ENCODE measurements around the gene RIC1. TPM values are rescaled to one million over a fixed set of nuclear protein-coding genes. Genes with fewer than 3 reads are reported as not detected.

The RIC1 gene
- total RNA-seq, 1 experiment from 2014 or later: 18.6 TPM

- ChIA-PET CTCF (no interaction called here), POLR2A (no interaction called here)
- H3K27me3 ChIP-seq (replicated peaks; ENCODE audit: control insufficient read depth, insufficient read depth, low read length): no peaks in the 10 kb centered on the region
- Mint-ChIP-seq H3K27me3 (ENCODE audit: insufficient read depth, unreplicated experiment) (no peaks in the 10 kb centered on the region), H3K4me1 (ENCODE audit: low read depth, unreplicated experiment) (no peaks in the 10 kb centered on the region), H3K36me3 (ENCODE audit: insufficient read depth, unreplicated experiment) (no peaks in the 10 kb centered on the region), H3K27ac (ENCODE audit: unreplicated experiment) (no peak overlapping the region), H3K4me3 (ENCODE audit: unreplicated experiment) (no peak overlapping the region), H3K9me3 (ENCODE audit: unreplicated experiment) (no peaks in the 10 kb centered on the region)
- H3K4me3 ChIP-seq (ENCODE audit: low read depth, low read length): no peak overlapping the region
- H3K36me3 ChIP-seq (ENCODE audit: control insufficient read depth, insufficient read depth, low read length): no peaks in the 10 kb centered on the region
- TF ChIP-seq, protein P1, sequence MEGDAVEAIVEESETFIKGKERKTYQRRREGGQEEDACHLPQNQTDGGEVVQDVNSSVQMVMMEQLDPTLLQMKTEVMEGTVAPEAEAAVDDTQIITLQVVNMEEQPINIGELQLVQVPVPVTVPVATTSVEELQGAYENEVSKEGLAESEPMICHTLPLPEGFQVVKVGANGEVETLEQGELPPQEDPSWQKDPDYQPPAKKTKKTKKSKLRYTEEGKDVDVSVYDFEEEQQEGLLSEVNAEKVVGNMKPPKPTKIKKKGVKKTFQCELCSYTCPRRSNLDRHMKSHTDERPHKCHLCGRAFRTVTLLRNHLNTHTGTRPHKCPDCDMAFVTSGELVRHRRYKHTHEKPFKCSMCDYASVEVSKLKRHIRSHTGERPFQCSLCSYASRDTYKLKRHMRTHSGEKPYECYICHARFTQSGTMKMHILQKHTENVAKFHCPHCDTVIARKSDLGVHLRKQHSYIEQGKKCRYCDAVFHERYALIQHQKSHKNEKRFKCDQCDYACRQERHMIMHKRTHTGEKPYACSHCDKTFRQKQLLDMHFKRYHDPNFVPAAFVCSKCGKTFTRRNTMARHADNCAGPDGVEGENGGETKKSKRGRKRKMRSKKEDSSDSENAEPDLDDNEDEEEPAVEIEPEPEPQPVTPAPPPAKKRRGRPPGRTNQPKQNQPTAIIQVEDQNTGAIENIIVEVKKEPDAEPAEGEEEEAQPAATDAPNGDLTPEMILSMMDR (IDR thresholded peaks at IDR 0.05; ENCODE audit: insufficient read depth in 1 of 2, low read depth in 1 of 2, low read length in 1 of 2, severe bottlenecking in 1 of 2, unreplicated experiment in 1 of 2): no peak
- intact Hi-C loops (cut with micrococcal nuclease; ENCODE audit: unreplicated experiment): no loop called here
- BruUV-seq (replicated peaks): no TSS peak
- no peaks in the 10 kb centered on the region for H3K4me1 ChIP-seq
- no peaks in the 10 kb centered on the region for H3K9me3 ChIP-seq
- no peak for DNase-seq
Measured at GRCh38 chr9:5620494-5620893, 8.4 kb upstream of the RIC1 start.

DNA sequence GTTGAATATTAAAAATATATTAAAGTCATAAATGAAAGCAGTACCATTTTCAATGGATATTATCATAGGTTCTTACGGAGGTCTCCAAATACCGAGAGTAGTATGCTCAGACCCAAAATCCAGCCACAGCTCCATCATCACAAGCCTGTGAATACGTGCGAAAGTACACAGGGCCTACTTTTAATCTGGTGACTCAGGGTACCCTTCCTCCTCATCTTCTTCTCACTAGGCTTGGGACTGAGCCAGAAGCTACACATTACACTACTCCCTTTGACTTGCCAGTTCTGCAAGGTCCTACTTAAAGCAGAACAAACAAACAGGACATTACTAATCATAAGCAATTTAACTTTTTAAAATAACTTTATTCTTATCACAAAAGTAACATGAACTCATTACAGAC lies 7.6 kb upstream of the RIC1 start:
- no peak overlapping the region for H3K4me3 ChIP-seq (ENCODE audit: low read depth, low read length)
- no peaks in the 10 kb centered on the region for H3K27me3 ChIP-seq (replicated peaks; ENCODE audit: control insufficient read depth, insufficient read depth, low read length)
- no peaks in the 10 kb centered on the region for H3K9me3 ChIP-seq
- no peak overlapping the region for H3K4me3 Mint-ChIP-seq (ENCODE audit: unreplicated experiment)
- CTCF ChIA-PET: no interaction called here
- POLR2A ChIA-PET: no interaction called here
- H3K9me3 Mint-ChIP-seq (ENCODE audit: unreplicated experiment): no peaks in the 10 kb centered on the region
- H3K27ac Mint-ChIP-seq (ENCODE audit: unreplicated experiment): no peak overlapping the region
- no peaks in the 10 kb centered on the region for H3K36me3 ChIP-seq (ENCODE audit: control insufficient read depth, insufficient read depth, low read length)
- intact Hi-C loops (cut with micrococcal nuclease; ENCODE audit: unreplicated experiment): no loop called here
- TF ChIP-seq, protein P1 (IDR thresholded peaks at IDR 0.05; ENCODE audit: insufficient read depth in 1 of 2, low read depth in 1 of 2, low read length in 1 of 2, severe bottlenecking in 1 of 2, unreplicated experiment in 1 of 2): no peak
- no peaks in the 10 kb centered on the region for H3K36me3 Mint-ChIP-seq (ENCODE audit: insufficient read depth, unreplicated experiment)
- no peaks in the 10 kb centered on the region for H3K4me1 ChIP-seq
- BruUV-seq (replicated peaks): no TSS peak
- DNase-seq: no peak
- H3K27me3 Mint-ChIP-seq (ENCODE audit: insufficient read depth, unreplicated experiment): no peaks in the 10 kb centered on the region
- H3K4me1 Mint-ChIP-seq (ENCODE audit: low read depth, unreplicated experiment): no peaks in the 10 kb centered on the region

GRCh38 chr9:5622016-5622415 lies 6.9 kb upstream of the RIC1 start:
- POLR2A ChIA-PET: no interaction called here
- H3K4me3 Mint-ChIP-seq (ENCODE audit: unreplicated experiment): no peak overlapping the region

More at GRCh38 chr9:5622016-5622415, 6.9 kb upstream of the RIC1 start:
- Histone ChIP-seq H3K4me3 (ENCODE audit: low read depth, low read length) (no peak overlapping the region), H3K9me3 (no peaks in the 10 kb centered on the region), H3K4me1 (no peaks in the 10 kb centered on the region), H3K27me3 (replicated peaks; ENCODE audit: control insufficient read depth, insufficient read depth, low read length) (no peaks in the 10 kb centered on the region), H3K36me3 (ENCODE audit: control insufficient read depth, insufficient read depth, low read length) (no peaks in the 10 kb centered on the region)
- BruUV-seq (replicated peaks): no TSS peak
- intact Hi-C loops (cut with micrococcal nuclease; ENCODE audit: unreplicated experiment): no loop called here
- DNase-seq: no peak
- no peaks in the 10 kb centered on the region for H3K4me1 Mint-ChIP-seq (ENCODE audit: low read depth, unreplicated experiment)
- CTCF ChIA-PET: no interaction called here
- H3K9me3 Mint-ChIP-seq (ENCODE audit: unreplicated experiment): no peaks in the 10 kb centered on the region
- no peaks in the 10 kb centered on the region for H3K36me3 Mint-ChIP-seq (ENCODE audit: insufficient read depth, unreplicated experiment)
- TF ChIP-seq, protein P1 (IDR thresholded peaks at IDR 0.05; ENCODE audit: insufficient read depth in 1 of 2, low read depth in 1 of 2, low read length in 1 of 2, severe bottlenecking in 1 of 2, unreplicated experiment in 1 of 2): no peak
- no peaks in the 10 kb centered on the region for H3K27me3 Mint-ChIP-seq (ENCODE audit: insufficient read depth, unreplicated experiment)
- no peak overlapping the region for H3K27ac Mint-ChIP-seq (ENCODE audit: unreplicated experiment)

All from Caco-2 (cell line).